Mucosa of descending colon (tissue), 3 donors: ENCODE data around the gene ZXDC. TPM values are rescaled to one million over a fixed set of nuclear protein-coding genes. Genes with fewer than 3 reads are reported as not detected.

Experiments used
- ATAC-seq: fragments of 200-7000 bp; cut with Tn5 transposase; one replicate; pipeline ENCODE4 v1.9.1; 2020; ENCODE audit warnings: mild to moderate bottlenecking, moderate library complexity
- DNase-seq, 3 donors: peaks; one replicate each; pipeline ENCODE4 v3.0.0-alpha.2; 2020
- H3K36me3 ChIP-seq: fragments of 200-600 bp; one replicate; pipeline ENCODE4 v1.8.0; 2021; ENCODE audit warnings: low read depth, mild to moderate bottlenecking
- H3K4me1 ChIP-seq: fragments of 200-600 bp; one replicate; pipeline ENCODE4 v1.8.0; 2021; ENCODE audit warnings: low read depth, mild to moderate bottlenecking
- H3K4me3 ChIP-seq: fragments of 200-600 bp; one replicate; pipeline ENCODE4 v1.8.0; 2021; ENCODE audit warnings: mild to moderate bottlenecking
- H3K9me3 ChIP-seq: fragments of 200-600 bp; one replicate; pipeline ENCODE4 v1.8.0; 2021; ENCODE audit warnings: mild to moderate bottlenecking
- CTCF ChIP-seq: fragments of 200-600 bp; IDR thresholded peaks from one replicate; pipeline ENCODE4 v1.8.0; 2022; ENCODE audit warnings: antibody characterized with exemption, mild to moderate bottlenecking
- intact Hi-C, 2 donors: fragments of 100-400 bp; cut with DNase I in 1 of 2; cut with micrococcal nuclease in 1 of 2; formaldehyde crosslinking; loops; one replicate each; pipeline versions ENCODE4 v1.11.0 to v1.11.1; 2022; cut with DNase I, micrococcal nuclease
- total RNA-seq, 3 donors: library from RNA; stranded (reverse); fragmentation: NEBNext Ultra II Directional in 2 of 3; extraction: Animal tissue kit (Norgen Biotek cat#: 25700) in 2 of 3; gene quantifications; one replicate each; pipeline versions ENCODE4 v1.2.1 to v1.2.4, GENCODE V29; 2021 to 2023
- donor health status: DM: no; HTN: no; CAD: no; lungs with moderate emphysema.
- donor health status: DM: no; HTN: no; CAD: no.
- donor health status: DM: no; HTN: yes; CAD: no.

The ZXDC gene
- total RNA-seq, 3 donors from 2014 or later = 28.7 to 39.4 (median 37.7) TPM

DNA sequence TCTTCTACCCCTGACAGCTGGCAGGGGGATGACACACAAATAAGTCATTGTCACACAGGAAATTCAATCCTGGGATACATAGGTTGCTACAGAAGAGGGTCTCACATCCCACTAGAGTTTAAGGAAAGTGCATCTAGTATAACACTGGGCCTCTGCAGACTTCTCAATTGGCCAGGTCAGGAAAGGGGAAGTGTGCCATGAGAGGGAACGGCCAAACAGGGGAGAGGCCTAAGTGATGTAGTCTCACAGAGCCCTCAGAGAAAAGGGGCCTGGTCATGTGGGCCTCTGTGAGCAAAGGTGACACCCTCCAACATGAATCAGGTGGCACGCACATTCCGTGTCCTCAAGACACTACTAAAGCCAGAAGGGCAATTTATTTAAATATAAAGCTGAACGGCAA lies 11.2 kb downstream of the ZXDC start:
- ATAC-seq = no peak
- DNase-seq = no peak

DNA sequence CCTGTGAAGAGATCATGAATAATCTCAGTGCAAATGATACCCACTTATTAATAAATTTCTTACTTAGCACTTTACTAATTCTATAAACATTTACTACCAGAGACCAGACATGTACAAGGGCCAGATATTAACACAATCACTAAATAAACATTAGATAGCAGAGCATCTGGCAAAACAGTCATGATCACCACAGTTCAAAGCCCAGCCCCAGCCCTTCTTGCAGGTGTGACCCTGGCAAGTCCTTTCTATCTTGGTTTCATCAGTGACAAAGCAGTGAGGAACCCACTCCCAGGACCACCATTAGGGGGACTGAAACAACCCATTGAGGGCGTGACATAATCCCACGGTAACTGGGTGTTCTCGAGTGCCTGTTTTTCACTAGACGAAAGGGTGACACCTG lies 11.6 kb downstream of the ZXDC start:
- ATAC-seq = no peak
- no peak for TF ChIP-seq CTCF
- H3K36me3 ChIP-seq = peaks cover 22% of the 10 kb centered on the region
- no peak overlapping the region for H3K4me3 ChIP-seq
- no peak for DNase-seq
- intact Hi-C loops = no loop called here
- H3K4me1 ChIP-seq = no peaks in the 10 kb centered on the region
- H3K9me3 ChIP-seq = no peaks in the 10 kb centered on the region

More for the DNA sequence above, 11.2 kb downstream of the ZXDC start:
- Histone ChIP-seq H3K4me3 (no peak overlapping the region), H3K36me3 (peaks cover 22% of the 10 kb centered on the region), H3K4me1 (no peaks in the 10 kb centered on the region), H3K9me3 (no peaks in the 10 kb centered on the region)
- no peak for TF ChIP-seq CTCF
- intact Hi-C loops = no loop called here

- Histone ChIP-seq H3K36me3 (peaks cover 22% of the 10 kb centered on the region), H3K4me1 (no peaks in the 10 kb centered on the region), H3K4me3 (no peak overlapping the region), H3K9me3 (no peaks in the 10 kb centered on the region)
- intact Hi-C loops = no loop called here
- no peak for TF ChIP-seq CTCF
- DNase-seq (no peak), ATAC-seq (no peak)
These were observed 12.2 kb downstream of the ZXDC start for GRCh38 chr3:126463521-126463920.

DNA sequence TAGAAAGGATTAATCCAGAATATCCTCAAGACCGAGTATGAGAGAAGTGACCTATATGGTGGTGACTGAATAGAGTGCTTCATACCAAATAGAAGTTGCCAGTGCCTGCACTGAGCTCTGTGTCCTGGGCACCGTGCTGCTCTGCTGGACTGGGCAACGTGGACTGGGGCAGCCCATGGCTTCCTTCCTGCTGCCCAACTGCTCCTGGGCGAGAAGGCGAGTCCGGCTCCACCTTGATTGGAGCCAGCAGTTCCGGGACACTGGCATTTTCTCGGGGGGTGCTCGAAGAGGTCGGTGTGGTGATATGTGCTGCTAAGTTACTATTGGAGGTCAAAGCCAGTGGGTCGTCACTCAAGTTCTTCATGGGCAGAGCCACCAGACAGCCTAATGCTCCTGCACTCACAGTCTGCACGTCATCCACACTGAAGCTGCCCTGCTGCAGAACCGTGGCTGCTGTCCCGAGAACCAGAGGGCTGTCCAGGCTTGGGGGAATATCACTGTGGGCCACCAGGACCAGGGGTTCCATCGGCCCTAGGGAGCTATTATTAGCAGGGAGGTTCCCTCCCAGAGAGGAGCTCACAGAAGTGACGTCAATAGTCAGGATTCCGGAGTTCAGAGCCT lies 14.1 kb downstream of the ZXDC start:
- ATAC-seq (no peak), DNase-seq (no peak)
- Histone ChIP-seq H3K36me3 (peaks cover 19% of the 10 kb centered on the region), H3K4me3 (no peak overlapping the region), H3K9me3 (no peaks in the 10 kb centered on the region), H3K4me1 (no peaks in the 10 kb centered on the region)
- no peak for TF ChIP-seq CTCF
- intact Hi-C loops = no loop called here

DNA sequence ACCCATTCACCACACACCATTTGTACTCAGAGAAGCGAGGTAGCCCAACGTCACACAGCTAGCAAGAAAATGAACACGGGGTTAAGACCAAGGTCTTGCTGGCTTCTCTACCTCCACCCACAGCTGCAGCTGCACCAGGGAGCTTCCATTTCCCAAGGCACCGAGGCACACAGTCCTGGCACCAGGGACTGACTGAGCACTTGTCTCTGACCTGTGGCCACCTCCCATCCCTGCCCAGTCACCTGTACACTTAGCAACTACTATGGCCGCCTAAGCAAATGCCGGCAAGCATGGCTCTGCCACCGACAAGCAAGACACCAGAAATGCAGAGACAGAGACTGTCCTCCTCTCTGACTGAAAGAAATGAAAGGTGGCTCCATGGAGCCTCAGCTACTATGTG lies 15.3 kb downstream of the ZXDC start:
- TF ChIP-seq CTCF = no peak
- Histone ChIP-seq H3K36me3 (peaks cover 8% of the 10 kb centered on the region), H3K9me3 (no peaks in the 10 kb centered on the region), H3K4me3 (no peak overlapping the region), H3K4me1 (no peaks in the 10 kb centered on the region)
- ATAC-seq (no peak), DNase-seq (no peak)
- intact Hi-C loops = no loop called here

DNA sequence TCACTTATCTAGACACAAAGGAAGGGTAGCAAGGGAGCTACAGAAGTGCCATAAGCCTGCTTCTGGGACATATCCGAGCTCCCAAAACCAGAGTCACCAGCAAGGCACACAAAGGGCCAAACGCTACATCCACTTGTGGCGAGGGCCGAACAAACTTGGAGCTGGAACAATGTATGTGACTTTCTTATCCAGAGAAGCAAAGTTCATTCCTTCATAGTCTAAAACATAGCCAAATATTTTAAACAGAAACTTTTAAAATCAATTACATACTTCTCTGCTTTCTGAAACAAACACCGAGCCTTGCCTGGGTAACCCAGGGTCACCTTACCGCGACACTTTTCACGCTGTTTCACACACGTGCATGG lies 15.9 kb downstream of the ZXDC start:
- no peaks in the 10 kb centered on the region for H3K4me1 ChIP-seq
- ATAC-seq (no peak), DNase-seq (no peak)
- intact Hi-C loops = no loop called here
- H3K36me3 ChIP-seq = peaks cover 3% of the 10 kb centered on the region
- TF ChIP-seq CTCF = no peak
- no peak overlapping the region for H3K4me3 ChIP-seq
- no peaks in the 10 kb centered on the region for H3K9me3 ChIP-seq
